ENCODE results near the gene OGG1. TPM values are rescaled to one million over a fixed set of nuclear protein-coding genes. Genes with fewer than 3 reads are reported as not detected.

Gene OGG1
- polyA plus RNA-seq, 2 of the 4 experiments (the other 2 are of a cell fraction): 18.1 to 21.2 TPM

DNA sequence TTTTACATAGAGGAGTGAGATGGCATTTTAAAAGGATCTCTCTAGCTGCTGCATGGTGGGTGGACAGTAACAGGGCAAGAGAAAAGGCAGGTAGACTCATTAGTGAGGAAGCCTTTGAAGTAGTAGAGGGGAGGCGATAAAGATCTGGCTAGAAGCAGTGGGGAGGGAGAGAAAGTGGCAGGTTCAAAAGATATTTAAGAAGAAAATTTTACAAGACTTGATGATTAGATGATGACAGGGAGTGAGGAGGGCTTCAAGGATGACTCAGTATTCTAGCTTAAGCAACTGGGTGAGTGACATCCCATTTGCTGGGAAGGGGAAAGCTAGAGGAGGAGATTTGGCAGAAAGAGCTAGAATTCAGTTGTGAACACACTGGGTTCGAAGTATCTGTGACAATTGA, 22.0 kb upstream of the OGG1 start:
- TF ChIP-seq RNF2 (IDR thresholded peaks at IDR 0.05; ENCODE audit: borderline replicate concordance, low read depth): no peak
- no peak overlapping the region for H3K4me2 ChIP-seq
- 88% methylated on average over 2 of the region's 2 CpGs for WGBS (ENCODE audit: missing lambda C conversion rate)
- ChIA-PET POLR2A (interaction anchor here (0.8 kb wide), 1 partner anchor 65 kb away, joined by 3 read pairs; the partner anchor contains the start of gene ARPC4), CTCF (interaction anchor here (0.5 to 6.2 kb wide), 26 partner anchors 9 to 796 kb away, joined by 3 to 99 read pairs (median 4); partner anchors contain the start of genes CPNE9, OGG1 and RPUSD3)
- H3K4me1 ChIP-seq: peaks cover 7% of the 10 kb centered on the region
- no peaks in the 10 kb centered on the region for H3K9me3 ChIP-seq
- DNase-seq (ENCODE audit: low read depth in 1 of 2, low spot score in 1 of 2): no peak
- H3K4me3 ChIP-seq: no peak overlapping the region
- no peak overlapping the region for H3K27ac ChIP-seq
- no peak for ATAC-seq
- FAIRE-seq: no peak

DNA sequence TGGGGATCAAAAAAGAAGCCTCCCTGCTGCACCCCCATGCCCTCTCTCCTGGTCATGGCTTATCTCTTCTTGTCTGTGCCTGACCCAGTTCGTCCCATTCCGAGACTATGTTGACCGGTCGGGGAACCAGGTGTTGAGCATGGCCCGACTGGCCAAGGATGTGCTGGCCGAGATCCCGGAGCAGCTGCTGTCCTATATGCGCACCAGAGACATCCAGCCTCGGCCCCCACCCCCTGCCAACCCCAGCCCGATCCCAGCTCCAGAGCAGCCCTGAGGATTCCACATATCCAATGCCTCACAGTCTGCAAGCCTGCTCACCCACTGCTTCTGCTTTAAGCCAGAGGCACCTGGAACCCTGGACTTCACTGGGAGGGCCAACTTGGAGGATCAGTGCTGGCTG, 20.3 kb upstream of the OGG1 start:
- POLR2A ChIA-PET: interaction anchor here (1.5 kb wide), 1 partner anchor 63 kb away, joined by 3 read pairs; the partner anchor contains the start of genes ARPC4 and TADA3

DNA sequence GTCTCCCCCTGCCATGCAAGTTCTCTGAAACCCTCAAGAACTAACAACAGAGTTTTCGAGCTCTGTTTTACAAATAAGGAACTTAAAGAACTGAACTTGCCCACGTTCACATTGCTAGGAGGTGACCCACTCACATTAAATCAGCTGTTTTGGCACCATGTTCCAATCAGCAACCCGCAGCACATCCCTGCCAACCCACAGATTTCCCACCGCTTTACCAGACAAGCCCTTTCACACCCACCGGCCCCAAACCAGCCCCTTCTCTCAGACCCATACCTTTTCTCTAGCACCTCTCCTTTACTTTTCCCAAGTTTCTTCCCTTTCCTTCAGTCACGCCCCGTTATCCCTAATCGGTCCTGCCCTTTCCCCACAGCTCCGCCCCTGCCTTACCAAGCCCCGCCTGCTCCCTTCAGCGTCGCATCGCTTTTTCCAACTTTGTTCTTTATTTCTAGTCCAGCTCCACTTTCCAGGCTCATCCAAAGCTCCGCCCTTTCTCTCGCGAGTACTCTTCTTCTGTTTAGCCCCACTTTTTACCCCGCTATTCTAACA, 19.0 kb upstream of the OGG1 start:
- CTCF ChIA-PET: interaction anchor here (0.5 to 6.2 kb wide), 7 partner anchors 10 to 264 kb away, joined by 3 to 99 read pairs (median 5); no protein-coding TSS in a partner anchor
- Histone ChIP-seq H3K4me2 (peak overlapping the region; percentile 76), H3K27ac (peak overlapping the region; percentile 68 to 93), H3K4me3 (peak overlapping the region; percentile 92), H3K4me1 (peaks cover 16% of the 10 kb centered on the region), H3K9me3 (no peaks in the 10 kb centered on the region)
- WGBS (ENCODE audit: missing lambda C conversion rate): 2% methylated on average over 17 of the region's 17 CpGs
- POLR2A ChIA-PET: interaction anchor here (0.8 to 3.3 kb wide), 6 partner anchors 15 to 517 kb away, joined by 3 to 17 read pairs (median 5); partner anchors contain the start of genes ARPC4, OGG1 and TADA3
- peak in 1 of 2 experiments; percentile 84 for DNase-seq (ENCODE audit: low read depth in 1 of 2, low spot score in 1 of 2)
- FAIRE-seq: no peak
- ATAC-seq: peak; percentile 81 to 86
- TF ChIP-seq, protein P1, sequence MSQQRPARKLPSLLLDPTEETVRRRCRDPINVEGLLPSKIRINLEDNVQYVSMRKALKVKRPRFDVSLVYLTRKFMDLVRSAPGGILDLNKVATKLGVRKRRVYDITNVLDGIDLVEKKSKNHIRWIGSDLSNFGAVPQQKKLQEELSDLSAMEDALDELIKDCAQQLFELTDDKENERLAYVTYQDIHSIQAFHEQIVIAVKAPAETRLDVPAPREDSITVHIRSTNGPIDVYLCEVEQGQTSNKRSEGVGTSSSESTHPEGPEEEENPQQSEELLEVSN (IDR thresholded peaks at IDR 0.05; ENCODE audit: borderline replicate concordance, low read depth): no peak
- TF ChIP-seq NPAS2 (CRISPR knock-in tag; IDR thresholded peaks at IDR 0.05; ENCODE audit: borderline replicate concordance): no peak
- no peak for TF ChIP-seq SMC3 (IDR thresholded peaks at IDR 0.05)
- no peak for TF ChIP-seq FOXS1 (CRISPR knock-in tag; IDR thresholded peaks at IDR 0.05)
- TF ChIP-seq MAZ (IDR thresholded peaks at IDR 0.05; ENCODE audit: borderline replicate concordance, low read depth, low read length): no peak
- TF ChIP-seq, protein P2, sequence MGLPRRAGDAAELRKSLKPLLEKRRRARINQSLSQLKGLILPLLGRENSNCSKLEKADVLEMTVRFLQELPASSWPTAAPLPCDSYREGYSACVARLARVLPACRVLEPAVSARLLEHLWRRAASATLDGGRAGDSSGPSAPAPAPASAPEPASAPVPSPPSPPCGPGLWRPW (IDR thresholded peaks at IDR 0.05): no peak
- no peak for TF ChIP-seq JUN (IDR thresholded peaks at IDR 0.05)
- TF ChIP-seq, protein P3, sequence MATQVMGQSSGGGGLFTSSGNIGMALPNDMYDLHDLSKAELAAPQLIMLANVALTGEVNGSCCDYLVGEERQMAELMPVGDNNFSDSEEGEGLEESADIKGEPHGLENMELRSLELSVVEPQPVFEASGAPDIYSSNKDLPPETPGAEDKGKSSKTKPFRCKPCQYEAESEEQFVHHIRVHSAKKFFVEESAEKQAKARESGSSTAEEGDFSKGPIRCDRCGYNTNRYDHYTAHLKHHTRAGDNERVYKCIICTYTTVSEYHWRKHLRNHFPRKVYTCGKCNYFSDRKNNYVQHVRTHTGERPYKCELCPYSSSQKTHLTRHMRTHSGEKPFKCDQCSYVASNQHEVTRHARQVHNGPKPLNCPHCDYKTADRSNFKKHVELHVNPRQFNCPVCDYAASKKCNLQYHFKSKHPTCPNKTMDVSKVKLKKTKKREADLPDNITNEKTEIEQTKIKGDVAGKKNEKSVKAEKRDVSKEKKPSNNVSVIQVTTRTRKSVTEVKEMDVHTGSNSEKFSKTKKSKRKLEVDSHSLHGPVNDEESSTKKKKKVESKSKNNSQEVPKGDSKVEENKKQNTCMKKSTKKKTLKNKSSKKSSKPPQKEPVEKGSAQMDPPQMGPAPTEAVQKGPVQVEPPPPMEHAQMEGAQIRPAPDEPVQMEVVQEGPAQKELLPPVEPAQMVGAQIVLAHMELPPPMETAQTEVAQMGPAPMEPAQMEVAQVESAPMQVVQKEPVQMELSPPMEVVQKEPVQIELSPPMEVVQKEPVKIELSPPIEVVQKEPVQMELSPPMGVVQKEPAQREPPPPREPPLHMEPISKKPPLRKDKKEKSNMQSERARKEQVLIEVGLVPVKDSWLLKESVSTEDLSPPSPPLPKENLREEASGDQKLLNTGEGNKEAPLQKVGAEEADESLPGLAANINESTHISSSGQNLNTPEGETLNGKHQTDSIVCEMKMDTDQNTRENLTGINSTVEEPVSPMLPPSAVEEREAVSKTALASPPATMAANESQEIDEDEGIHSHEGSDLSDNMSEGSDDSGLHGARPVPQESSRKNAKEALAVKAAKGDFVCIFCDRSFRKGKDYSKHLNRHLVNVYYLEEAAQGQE (IDR thresholded peaks at IDR 0.05): no peak
- no peak for TF ChIP-seq ZFP36 (IDR thresholded peaks at IDR 0.05; ENCODE audit: borderline replicate concordance, partially characterized antibody)
- TF ChIP-seq KDM5A (IDR thresholded peaks at IDR 0.05): no peak
- TF ChIP-seq, protein P4, sequence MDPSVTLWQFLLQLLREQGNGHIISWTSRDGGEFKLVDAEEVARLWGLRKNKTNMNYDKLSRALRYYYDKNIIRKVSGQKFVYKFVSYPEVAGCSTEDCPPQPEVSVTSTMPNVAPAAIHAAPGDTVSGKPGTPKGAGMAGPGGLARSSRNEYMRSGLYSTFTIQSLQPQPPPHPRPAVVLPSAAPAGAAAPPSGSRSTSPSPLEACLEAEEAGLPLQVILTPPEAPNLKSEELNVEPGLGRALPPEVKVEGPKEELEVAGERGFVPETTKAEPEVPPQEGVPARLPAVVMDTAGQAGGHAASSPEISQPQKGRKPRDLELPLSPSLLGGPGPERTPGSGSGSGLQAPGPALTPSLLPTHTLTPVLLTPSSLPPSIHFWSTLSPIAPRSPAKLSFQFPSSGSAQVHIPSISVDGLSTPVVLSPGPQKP (IDR thresholded peaks at IDR 0.05; ENCODE audit: low read depth, low read length): no peak
- no peak for TF ChIP-seq PHF8 (IDR thresholded peaks at IDR 0.05; ENCODE audit: borderline replicate concordance, low read depth)
- no peak for TF ChIP-seq RCOR1 (IDR thresholded peaks at IDR 0.05; ENCODE audit: low read depth, low read length)
- TF ChIP-seq RNF2 (IDR thresholded peaks at IDR 0.05; ENCODE audit: borderline replicate concordance, low read depth): no peak
- no peak for TF ChIP-seq ZNF302 (CRISPR knock-in tag; IDR thresholded peaks at IDR 0.05)
- TF ChIP-seq, protein P5, sequence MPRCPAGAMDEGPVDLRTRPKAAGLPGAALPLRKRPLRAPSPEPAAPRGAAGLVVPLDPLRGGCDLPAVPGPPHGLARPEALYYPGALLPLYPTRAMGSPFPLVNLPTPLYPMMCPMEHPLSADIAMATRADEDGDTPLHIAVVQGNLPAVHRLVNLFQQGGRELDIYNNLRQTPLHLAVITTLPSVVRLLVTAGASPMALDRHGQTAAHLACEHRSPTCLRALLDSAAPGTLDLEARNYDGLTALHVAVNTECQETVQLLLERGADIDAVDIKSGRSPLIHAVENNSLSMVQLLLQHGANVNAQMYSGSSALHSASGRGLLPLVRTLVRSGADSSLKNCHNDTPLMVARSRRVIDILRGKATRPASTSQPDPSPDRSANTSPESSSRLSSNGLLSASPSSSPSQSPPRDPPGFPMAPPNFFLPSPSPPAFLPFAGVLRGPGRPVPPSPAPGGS (IDR thresholded peaks at IDR 0.05): no peak; the same call in 2 of the 3 replicates
- no peak for TF ChIP-seq EHF (CRISPR knock-in tag; IDR thresholded peaks at IDR 0.05)
- no peak for TF ChIP-seq RAD21 (conservative IDR thresholded peaks at IDR 0.05 in 1 of 2, IDR thresholded peaks at IDR 0.05 in 1 of 2)

More for the DNA sequence above, 20.3 kb upstream of the OGG1 start:
- CTCF ChIA-PET: interaction anchor here (0.5 to 6.2 kb wide), 9 partner anchors 9 to 376 kb away, joined by 3 to 99 read pairs (median 3); no protein-coding TSS in a partner anchor
- TF ChIP-seq, protein P4 (IDR thresholded peaks at IDR 0.05; ENCODE audit: low read depth, low read length): no peak
- TF ChIP-seq, protein P6, sequence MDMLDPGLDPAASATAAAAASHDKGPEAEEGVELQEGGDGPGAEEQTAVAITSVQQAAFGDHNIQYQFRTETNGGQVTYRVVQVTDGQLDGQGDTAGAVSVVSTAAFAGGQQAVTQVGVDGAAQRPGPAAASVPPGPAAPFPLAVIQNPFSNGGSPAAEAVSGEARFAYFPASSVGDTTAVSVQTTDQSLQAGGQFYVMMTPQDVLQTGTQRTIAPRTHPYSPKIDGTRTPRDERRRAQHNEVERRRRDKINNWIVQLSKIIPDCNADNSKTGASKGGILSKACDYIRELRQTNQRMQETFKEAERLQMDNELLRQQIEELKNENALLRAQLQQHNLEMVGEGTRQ (IDR thresholded peaks at IDR 0.05): no peak
- TF ChIP-seq MAFK (IDR thresholded peaks at IDR 0.05; ENCODE audit: partially characterized antibody): no peak
- 73% methylated on average over 10 of the region's 10 CpGs for WGBS (ENCODE audit: missing lambda C conversion rate)
- ATAC-seq (no peak), DNase-seq (ENCODE audit: low read depth in 1 of 2, low spot score in 1 of 2) (no peak), FAIRE-seq (no peak)
- H3K4me1 ChIP-seq: peaks cover 16% of the 10 kb centered on the region
- H3K27ac ChIP-seq: no peak overlapping the region
- no peak overlapping the region for H3K4me2 ChIP-seq
- H3K4me3 ChIP-seq: no peak overlapping the region
- H3K9me3 ChIP-seq: no peaks in the 10 kb centered on the region
